HEK293 (cell line): ENCODE results near the gene ODF2.
A peak's percentile ranks its signal among the peaks of the same experiment; 100 is the strongest.

Source experiments
- CTCF ChIA-PET: fragments of 350-600 bp; formaldehyde crosslinking; extraction: SDS; loops from one replicate; lab custom pipeline; 2021; ENCODE audit warnings: antibody characterized with exemption; lab: Yijun Ruan, JAX
- POLR2A ChIA-PET: fragments of 300-600 bp; formaldehyde crosslinking; extraction: SDS; loops from one replicate; lab custom pipeline; 2020; ENCODE audit warnings: antibody characterized with exemption, inconsistent platforms; lab: Yijun Ruan, JAX
- H3K27ac ChIP-seq: fragments of 200-500 bp; sonication (Bioruptor generic); 2 replicates; pipeline ENCODE4 v1.5.1; 2014; ENCODE audit warnings: low read depth, low read length, control low read depth, inconsistent platforms; ENCODE audit errors: extremely low read depth
- H3K36me3 ChIP-seq, 2 experiments: fragments of 200-500 bp in 1 of 2; sonication (Bioruptor generic) in 1 of 2; 1 replicate in 1 of 2; 2 replicates in 1 of 2; pipeline ENCODE4 v1.5.1; 2014 to 2017; ENCODE audit warnings: inconsistent platforms in 2 of 2, low read length in 2 of 2; ENCODE audit not compliant: control insufficient read depth in 2 of 2, insufficient read depth in 1 of 2
- H3K4me1 ChIP-seq: fragments of 200-500 bp; sonication (Bioruptor generic); 2 replicates; pipeline ENCODE4 v1.5.1; 2014; ENCODE audit warnings: mild to moderate bottlenecking, low read length, inconsistent platforms; ENCODE audit not compliant: control insufficient read depth, insufficient read depth
- H3K4me3 ChIP-seq: 2 replicates; pipeline ENCODE4 v1.5.1; 2011; ENCODE audit warnings: low read depth, mild to moderate bottlenecking, control low read depth, low read length, moderate library complexity
- H3K9me3 ChIP-seq: fragments of 200-500 bp; sonication (Bioruptor generic); 2 replicates; pipeline ENCODE4 v1.5.1; 2014; ENCODE audit warnings: low read depth, low read length, inconsistent platforms; ENCODE audit not compliant: control insufficient read depth, insufficient read depth
- GLIS1 ChIP-seq: fragments of 450-650 bp; formaldehyde crosslinking; IDR thresholded peaks from 2 replicates; pipeline ENCODE4 v1.5.1; 2016; ENCODE audit warnings: missing biosample characterization, missing genetic modification characterization
- KLF16 ChIP-seq: fragments of 450-650 bp; formaldehyde crosslinking; IDR thresholded peaks from 2 replicates; pipeline ENCODE4 v1.5.1; 2017; ENCODE audit warnings: missing biosample characterization, missing genetic modification characterization
- PATZ1 ChIP-seq: fragments of 450-650 bp; formaldehyde crosslinking; IDR thresholded peaks from 2 replicates; pipeline ENCODE4 v1.5.1; 2016; ENCODE audit warnings: missing biosample characterization, missing genetic modification characterization
- PBX3 ChIP-seq: sonication (generic); formaldehyde crosslinking; IDR thresholded peaks from 2 replicates; pipeline ENCODE4 v1.8.1; 2022; ENCODE audit warnings: mild to moderate bottlenecking, moderate library complexity, missing genetic modification reagents
- PRDM2 ChIP-seq: fragments of 450-650 bp; formaldehyde crosslinking; IDR thresholded peaks from 2 replicates; pipeline ENCODE4 v1.5.1; 2016; ENCODE audit warnings: missing biosample characterization, missing genetic modification characterization, borderline replicate concordance
- ZNF140 ChIP-seq: fragments of 450-650 bp; formaldehyde crosslinking; IDR thresholded peaks from 2 replicates; pipeline ENCODE4 v1.5.1; 2016; ENCODE audit warnings: missing biosample characterization, missing genetic modification characterization
- ZNF2 ChIP-seq: fragments of 450-650 bp; formaldehyde crosslinking; IDR thresholded peaks from 2 replicates; pipeline ENCODE4 v1.5.1; 2016; ENCODE audit warnings: missing biosample characterization, missing genetic modification characterization
- ZNF362 ChIP-seq: fragments of 450-650 bp; formaldehyde crosslinking; IDR thresholded peaks from 2 replicates; pipeline ENCODE4 v1.5.1; 2016; ENCODE audit warnings: missing biosample characterization, missing genetic modification characterization
- ZNF404 ChIP-seq: fragments of 450-650 bp; formaldehyde crosslinking; IDR thresholded peaks from 2 replicates; pipeline ENCODE4 v1.5.1; 2017; ENCODE audit warnings: missing biosample characterization, missing genetic modification characterization
- ZNF449 ChIP-seq: fragments of 450-650 bp; formaldehyde crosslinking; IDR thresholded peaks from 2 replicates; pipeline ENCODE4 v1.5.1; 2017; ENCODE audit warnings: missing biosample characterization, mild to moderate bottlenecking, missing genetic modification characterization, moderate library complexity
- ZNF513 ChIP-seq: fragments of 450-650 bp; IDR thresholded peaks from 2 replicates; pipeline ENCODE4 v1.5.1; 2018; ENCODE audit warnings: missing biosample characterization, missing genetic modification characterization
- ZNF521 ChIP-seq: fragments of 450-650 bp; formaldehyde crosslinking; IDR thresholded peaks from 2 replicates; pipeline ENCODE4 v1.5.1; 2017; ENCODE audit warnings: missing biosample characterization, mild to moderate bottlenecking, missing genetic modification characterization
- ZNF549 ChIP-seq: fragments of 450-650 bp; IDR thresholded peaks from 2 replicates; pipeline ENCODE4 v1.5.1; 2018; ENCODE audit warnings: missing biosample characterization, missing genetic modification characterization, mild to moderate bottlenecking, inconsistent platforms, moderate library complexity
- ZNF654 ChIP-seq: fragments of 450-650 bp; formaldehyde crosslinking; IDR thresholded peaks from 2 replicates; pipeline ENCODE4 v1.5.1; 2016; ENCODE audit warnings: low read depth, missing biosample characterization, missing genetic modification characterization
- ZNF76 ChIP-seq: fragments of 450-650 bp; formaldehyde crosslinking; IDR thresholded peaks from 2 replicates; pipeline ENCODE4; 2016; ENCODE audit warnings: low read depth, missing biosample characterization, missing genetic modification characterization, borderline replicate concordance
- ZNF837 ChIP-seq: fragments of 450-650 bp; formaldehyde crosslinking; IDR thresholded peaks from 2 replicates; pipeline ENCODE4 v1.5.1; 2016; ENCODE audit warnings: missing biosample characterization, missing genetic modification characterization
- ZSCAN16 ChIP-seq: fragments of 450-650 bp; formaldehyde crosslinking; IDR thresholded peaks from 2 replicates; pipeline ENCODE4 v1.5.1; 2016; ENCODE audit warnings: missing biosample characterization, missing genetic modification characterization
- ZSCAN30 ChIP-seq: fragments of 450-650 bp; IDR thresholded peaks from 2 replicates; pipeline ENCODE4 v1.5.1; 2018; ENCODE audit warnings: missing biosample characterization, mild to moderate bottlenecking, missing genetic modification characterization, moderate library complexity

Gene ODF2

GRCh38 chr9:128438343-128439109 is 17.3 kb upstream of the ODF2 start (continued):
- TF ChIP-seq PBX3 (CRISPR knock-in tag), result 0 out of 2 replicates have a peak, but pooled peaks have one; percentile 29
- peak; percentile 33 for TF ChIP-seq ZNF654 (tag by site-specific recombination)
- TF ChIP-seq ZNF837 (tag by site-specific recombination), result no peak
- no peak for TF ChIP-seq PRDM2
- peak; percentile 65 for TF ChIP-seq PATZ1
- TF ChIP-seq ZNF76 (tag by site-specific recombination), result no peak
- 0 out of 2 replicates have a peak, but pooled peaks have one; percentile 43 for TF ChIP-seq ZSCAN30 (tag by site-specific recombination)
- TF ChIP-seq ZNF404 (tag by site-specific recombination), result no peak

GRCh38 chr9:128439273-128439672 is 16.5 kb upstream of the ODF2 start:
- Histone ChIP-seq H3K36me3 (peaks cover 0 to 6% of the 10 kb centered on the region in 2 experiments; a peak in 1 of 3 replicates), H3K27ac (no peak overlapping the region), H3K9me3 (no peaks in the 10 kb centered on the region), H3K4me1 (no peaks in the 10 kb centered on the region), H3K4me3 (no peak overlapping the region)
- CTCF ChIA-PET, result interaction anchor here (0.6 to 2.3 kb wide), 37 partner anchors 9 to 453 kb away, joined by 3 to 27 read pairs (median 4); partner anchors contain the start of genes CERCAM, GLE1, ODF2 and SPTAN1
- POLR2A ChIA-PET, result interaction anchor here (0.7 to 1.8 kb wide), 4 partner anchors 11 to 113 kb away, joined by 3 to 10 read pairs (median 4); partner anchors contain the start of genes CERCAM and SPTAN1
- TF ChIP-seq GLIS1 (tag by site-specific recombination), result no peak
- no peak for TF ChIP-seq ZSCAN16
- no peak for TF ChIP-seq ZNF2 (tag by site-specific recombination)
- no peak for TF ChIP-seq ZNF449 (tag by site-specific recombination)
- no peak for TF ChIP-seq ZNF549 (tag by site-specific recombination)
- TF ChIP-seq ZNF513, result no peak
- TF ChIP-seq ZNF362 (tag by site-specific recombination), result no peak
- TF ChIP-seq KLF16 (tag by site-specific recombination), result no peak
- no peak for TF ChIP-seq ZNF140 (tag by site-specific recombination)
- no peak for TF ChIP-seq ZNF521 (tag by site-specific recombination)
